Activated T-helper 1 cell treated with anti-CD3 and anti-CD28 coated beads, Interleukin-2, amount 50 U/mL, for 16 hours (primary cell): ENCODE data around the gene HACE1.
"Not testable (repeated sequence)": the region's sequence is repeated elsewhere in the genome, so short reads cannot be mapped to it uniquely, and the experiment has no call there.

Source experiments
- DNase-seq, 2 donors: peaks; one replicate each; pipeline ENCODE4 v3.0.0-alpha.2; 2020; ENCODE audit warnings: low read depth in 1 of 2, low spot score in 1 of 2

The HACE1 gene

DNA sequence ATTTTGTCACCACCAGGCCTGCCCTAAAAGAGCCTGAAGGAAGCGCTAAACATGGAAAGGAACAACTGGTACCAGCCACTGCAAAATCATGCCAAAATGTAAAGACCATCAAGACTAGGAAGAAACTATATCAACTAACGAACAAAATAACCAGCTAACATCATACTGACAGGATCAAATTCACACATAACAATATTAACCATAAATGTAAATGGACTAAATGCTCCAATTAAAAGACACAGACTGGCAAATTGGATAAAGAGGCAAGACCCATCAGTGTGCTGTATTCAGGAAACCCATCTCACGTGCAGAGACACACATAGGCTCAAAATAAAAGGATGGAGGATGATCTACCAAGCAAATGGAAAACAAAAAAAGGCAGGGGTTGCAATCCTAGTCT is 120.6 kb downstream of the HACE1 start:
- DNase-seq, result not testable (repeated sequence)

DNA sequence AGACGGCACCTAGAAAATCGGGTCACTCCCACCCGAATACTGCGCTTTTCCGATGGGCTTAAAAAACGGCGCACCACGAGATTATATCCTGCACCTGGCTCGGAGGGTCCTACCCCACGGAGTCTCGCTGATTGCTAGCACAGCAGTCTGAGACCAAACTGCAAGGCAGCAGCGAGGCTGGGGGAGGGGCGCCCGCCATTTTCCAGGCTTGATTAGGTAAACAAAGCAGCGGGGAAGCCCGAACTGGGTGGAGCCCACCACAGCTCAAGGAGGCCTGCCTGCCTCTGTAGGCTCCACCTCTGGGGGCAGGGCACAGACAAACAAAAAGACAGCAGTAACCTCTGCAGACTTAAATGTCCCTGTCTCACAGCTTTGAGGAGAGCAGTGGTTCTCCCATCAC is 122.2 kb downstream of the HACE1 start:
- DNase-seq, result not testable (repeated sequence)

DNA sequence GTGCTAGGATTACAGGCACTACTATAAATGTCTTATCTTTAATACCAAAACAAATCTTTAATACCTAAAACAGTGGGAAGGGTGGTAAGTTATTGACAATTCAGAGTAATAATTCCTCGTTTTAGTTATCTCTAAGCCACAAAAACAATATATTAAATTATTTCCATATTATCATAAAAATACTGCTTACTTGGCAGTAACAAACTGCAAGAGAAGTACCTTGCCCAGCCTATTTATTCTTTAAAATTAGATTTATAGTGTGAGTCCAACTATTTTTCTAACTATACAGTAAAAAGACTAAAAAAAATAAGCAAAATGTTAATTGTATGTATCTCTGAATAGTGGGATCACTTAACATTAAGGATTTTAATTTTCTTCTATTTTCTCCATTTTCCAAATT is 123.2 kb downstream of the HACE1 start:
- no peak for DNase-seq

DNA sequence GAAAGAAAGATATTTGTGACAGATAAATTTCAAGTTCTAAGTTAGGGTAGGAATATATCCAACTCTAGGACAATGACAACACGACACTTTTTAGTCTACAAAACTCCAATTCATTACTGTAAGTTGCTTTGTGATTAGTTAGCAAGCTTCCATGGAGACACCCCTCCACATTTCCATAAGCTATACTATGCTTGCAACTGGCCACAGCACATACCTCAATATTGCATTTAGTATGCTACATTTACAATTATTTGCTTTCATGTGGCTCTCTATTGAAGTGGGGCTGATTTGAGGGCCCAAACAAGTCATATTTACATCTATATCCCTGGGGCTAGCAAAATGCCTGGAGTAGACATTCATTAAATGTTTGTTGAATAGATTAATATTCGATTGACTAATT is 129.3 kb downstream of the HACE1 start:
- no peak for DNase-seq

DNA sequence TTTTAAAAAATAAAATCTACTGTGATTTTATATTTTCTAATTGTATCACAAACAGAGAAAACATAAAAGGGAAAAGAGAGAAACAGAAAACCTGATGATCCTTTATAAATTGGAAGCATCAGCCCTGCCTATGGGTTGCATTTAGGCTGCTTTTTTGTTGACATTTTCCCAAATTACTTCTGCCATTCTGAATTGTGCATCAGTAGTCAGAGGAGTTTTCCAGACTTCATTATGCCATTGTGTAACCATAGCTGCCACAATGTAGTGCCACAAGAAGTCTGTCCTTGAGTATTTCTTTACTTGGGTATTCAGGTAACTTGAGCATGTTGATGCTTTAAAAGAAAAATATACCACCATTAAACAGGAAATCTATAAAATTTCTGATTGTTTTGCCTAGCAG is 130.3 kb downstream of the HACE1 start:
- no peak for DNase-seq

DNA sequence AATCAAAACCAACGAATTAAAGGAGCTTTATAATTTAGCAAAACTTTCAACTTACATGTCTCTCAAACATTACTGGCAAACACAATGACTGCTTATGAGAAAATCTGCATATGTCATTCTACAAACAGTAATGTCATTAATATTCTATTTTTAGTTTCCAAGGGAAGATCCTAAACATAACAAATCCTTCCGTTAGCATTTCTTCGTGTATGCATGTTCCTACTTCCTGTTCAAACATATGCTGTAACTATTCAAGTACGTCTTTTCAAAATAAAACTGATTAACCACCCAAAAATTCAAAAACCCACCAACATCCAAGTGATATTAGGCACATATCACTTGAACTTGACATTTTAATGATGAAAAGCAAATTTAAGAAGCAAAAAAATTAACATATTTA is 131.3 kb downstream of the HACE1 start:
- DNase-seq, result no peak

DNA sequence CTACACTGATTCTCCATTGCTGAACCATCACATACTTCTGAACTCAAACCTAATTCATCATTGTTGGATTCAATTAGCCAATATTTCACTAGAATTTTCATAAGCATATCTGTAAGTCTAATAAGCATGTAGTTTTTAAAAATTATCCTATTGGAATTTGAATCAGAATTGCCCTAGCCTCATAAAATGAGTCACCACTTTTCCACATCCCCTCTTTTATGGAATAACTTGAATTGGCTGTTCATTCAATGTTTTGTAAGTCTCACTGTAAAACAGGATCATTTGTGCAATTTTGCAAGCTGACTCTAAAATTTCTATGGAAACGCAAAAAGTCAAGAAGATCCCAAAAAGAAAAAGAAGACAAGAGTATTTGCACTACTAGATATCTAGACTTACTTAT is 141.0 kb downstream of the HACE1 start:
- no peak for DNase-seq

DNA sequence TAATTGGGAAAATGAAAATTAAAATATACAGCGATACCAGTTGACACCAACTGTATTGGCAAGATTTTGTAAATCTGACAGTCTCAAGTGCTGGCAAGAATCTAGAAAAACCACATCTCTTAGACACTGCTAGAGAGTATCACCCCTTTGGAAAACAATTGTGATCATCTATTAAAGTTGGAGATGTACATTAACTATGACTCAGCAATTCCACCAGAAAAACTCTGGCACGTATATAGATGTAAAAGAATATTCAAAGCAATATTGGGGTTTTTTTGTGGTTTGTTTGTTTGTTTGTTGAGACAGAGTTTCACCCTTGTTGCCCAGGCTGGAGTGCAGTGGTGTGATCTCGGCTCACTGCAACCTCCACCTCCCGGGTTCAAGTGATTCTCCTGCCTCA is 142.9 kb downstream of the HACE1 start:
- no peak for DNase-seq

DNA sequence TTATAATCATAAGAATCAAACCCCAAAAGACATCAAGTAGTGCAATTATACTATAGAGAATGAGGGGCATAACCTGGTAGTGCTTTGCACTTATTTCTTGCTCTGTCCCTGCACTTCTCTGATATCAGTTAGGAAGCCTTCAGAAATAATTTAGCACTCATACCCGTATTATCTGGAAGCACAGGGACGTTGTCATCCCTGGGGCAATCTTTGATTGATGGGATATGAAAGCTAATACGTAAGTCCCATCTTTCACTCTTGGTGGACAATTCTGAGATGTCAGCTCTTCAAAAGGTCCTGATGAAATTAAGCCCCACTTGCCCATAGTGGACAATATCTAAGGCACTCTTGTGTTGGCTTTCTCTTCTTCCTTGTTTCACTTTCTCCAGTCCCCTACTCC is 144.9 kb downstream of the HACE1 start:
- DNase-seq, result no peak

DNA sequence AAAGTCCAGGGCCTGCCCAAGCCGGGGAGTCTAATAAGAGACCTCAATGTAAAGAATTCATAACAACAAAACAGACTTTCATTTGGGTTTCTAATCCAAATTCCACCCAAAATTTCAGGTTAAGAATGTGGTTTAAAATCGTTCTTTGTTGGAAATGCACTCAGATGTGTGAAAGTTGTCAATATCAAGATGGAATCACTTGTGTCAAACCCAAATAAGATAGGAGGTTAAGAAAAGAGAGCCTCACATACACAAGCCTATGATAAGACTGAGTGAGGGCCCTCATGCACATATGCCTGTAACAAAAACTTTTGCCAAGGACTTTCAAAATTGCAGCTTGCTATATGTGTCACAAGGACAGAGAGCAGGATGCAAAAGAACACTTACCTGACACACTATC is 145.7 kb downstream of the HACE1 start:
- DNase-seq, result no peak

DNA sequence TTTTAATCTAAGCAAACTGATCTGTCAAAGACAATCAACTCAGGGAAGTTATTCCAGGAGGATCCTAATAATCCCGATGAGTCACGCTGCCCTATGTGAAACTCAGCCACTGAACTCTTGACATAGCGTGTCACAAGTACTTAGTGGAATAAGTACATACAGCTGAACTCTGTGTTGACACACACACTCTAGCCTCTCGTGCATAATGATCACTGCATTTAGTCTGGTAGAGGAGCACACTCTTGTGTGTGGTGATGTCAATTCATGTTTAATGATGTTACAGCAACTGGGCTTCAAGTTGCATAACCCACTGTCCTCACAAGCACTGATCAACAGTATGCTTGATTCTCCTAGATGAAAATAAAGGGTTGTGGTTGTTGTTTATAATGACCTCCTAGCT is 148.3 kb downstream of the HACE1 start:
- no peak for DNase-seq

DNA sequence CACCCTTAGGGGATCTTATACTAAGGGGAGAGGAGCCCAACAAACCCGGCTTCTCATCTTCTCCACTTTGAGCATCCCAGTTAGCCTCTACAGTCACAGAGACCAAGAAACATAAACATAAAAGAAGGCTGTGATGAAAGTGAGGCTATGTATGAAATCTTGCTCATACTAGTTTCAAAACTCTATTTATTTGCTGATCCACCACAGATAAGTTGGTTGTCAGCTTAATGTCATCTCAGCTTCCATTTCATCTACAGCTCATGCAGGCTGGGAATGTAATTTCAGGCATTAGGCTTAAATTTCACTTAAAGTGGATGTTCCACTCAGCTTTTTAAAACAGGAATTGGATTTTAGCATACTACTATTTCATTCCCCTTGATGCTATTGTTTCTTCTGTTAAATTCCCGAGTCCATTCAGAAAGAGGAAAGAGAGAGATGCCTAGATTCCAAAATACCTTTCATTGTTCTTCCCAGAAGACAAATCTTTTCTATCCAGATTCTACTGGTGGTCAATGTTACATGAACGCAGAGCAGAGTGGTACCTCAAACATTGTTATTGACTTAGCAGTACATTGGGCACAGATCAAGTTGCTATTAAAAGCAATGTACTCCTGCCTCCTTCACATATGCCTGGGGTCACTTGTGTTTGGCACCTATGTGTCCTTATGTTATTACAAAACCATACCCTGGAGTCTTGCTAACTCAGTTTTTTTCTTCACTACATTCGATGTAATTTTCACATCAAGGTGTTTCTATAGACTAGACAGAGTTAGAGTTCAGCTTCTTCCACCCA is 149.0 kb downstream of the HACE1 start:
- DNase-seq, result no peak

DNA sequence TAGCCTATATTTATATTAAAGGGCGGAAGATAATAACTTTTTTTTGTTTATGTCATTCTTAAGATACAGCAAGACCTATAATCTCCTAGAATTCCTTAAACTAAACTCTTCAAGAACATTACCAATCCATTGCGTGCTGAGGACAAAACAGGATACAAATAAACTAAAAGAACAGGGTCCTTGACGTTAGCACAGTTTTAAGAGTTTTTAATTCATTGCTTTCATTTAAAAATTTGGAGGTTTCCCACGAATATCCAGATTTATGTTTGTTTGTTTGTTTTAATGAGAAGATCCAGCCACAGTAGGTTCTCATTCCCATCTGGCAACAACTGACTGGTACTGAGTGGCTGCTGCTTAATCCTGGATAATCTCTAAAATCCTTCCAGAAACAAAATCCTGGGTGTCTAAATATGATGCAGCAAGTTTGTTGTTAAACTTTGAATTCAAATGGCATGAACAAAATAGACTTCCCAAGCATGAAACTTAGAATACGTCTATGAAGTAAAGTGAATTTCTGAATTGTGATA is 153.7 kb downstream of the HACE1 start:
- no peak for DNase-seq

DNA sequence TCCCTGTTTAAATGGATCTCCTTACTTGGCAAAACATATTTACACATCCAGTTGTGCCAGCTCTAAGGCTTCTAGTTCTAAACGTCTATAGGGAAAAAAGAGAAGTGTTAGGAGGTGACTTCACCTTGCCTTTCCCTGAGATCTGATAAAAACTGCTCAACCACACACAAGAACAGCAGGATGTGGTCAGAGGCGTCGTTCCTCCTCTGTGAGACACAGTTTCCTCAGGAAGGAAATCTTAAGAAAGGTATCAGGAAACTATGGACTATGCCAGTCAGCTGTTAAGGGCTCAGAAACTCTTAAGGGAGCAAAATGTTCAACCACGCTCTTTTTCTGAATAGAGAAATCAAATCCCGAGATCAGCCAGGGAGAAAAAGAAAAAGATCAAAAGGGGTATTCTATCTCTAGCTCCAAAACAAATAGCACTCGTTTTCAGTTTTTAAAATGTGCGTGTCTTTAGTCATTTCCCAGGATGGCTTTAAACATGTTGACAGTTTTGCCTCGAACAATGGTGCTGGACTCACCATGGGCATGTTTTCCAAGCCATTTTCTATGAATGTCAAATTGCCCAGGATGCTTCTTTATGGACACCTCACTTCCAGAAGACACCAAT is 154.5 kb downstream of the HACE1 start:
- DNase-seq, result no peak

DNA sequence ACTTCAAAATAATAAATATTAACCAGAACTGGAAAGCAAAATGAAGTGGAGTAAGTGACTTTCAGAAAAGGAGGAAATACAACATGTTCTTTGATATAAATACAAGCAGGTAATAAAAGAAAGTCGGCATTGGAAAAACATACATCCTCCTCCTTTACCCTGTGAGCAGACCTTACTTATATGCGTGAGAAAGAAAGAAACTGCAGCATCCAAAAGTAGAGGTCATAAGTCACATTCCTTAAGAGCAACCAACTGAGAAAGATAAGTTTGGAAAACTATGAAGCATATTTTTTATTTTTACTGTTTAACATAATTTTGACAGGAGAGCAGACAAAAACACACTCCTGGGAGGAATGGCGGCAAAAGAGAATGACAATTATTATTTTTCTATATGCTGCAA is 155.5 kb downstream of the HACE1 start:
- no peak for DNase-seq

DNA sequence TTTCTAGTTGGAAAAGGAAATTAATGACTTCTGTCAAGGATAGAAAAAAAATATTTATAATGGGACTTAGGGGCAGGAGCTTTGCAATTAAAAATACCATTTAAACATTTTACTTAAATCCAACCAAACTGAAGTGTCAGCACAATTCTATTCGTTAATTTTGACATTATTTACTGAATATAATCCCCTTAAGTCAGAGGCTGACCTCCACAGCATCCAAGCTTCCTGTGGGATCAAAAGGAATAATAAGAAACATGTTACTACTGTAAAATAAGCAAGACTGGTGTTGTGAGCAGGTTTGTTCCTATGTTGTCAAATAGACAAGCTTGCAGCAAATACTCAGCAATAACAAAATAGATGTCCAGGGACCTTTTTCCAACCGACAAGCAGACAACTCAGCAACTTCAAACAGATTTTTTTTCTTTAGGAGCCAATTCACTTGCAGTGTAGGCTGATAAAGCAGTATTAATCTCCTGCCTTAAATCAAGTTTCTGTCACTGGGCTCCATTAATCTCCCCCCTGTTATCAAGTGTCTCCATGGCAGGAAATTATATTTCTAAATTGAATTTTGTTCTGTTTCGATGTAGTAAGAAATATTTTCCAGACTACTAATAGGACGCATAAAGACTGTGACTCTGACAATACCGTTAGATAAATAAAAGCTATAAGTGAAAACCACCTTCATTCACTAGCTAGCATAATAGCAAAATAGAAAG is 157.4 kb downstream of the HACE1 start:
- DNase-seq, result no peak

DNA sequence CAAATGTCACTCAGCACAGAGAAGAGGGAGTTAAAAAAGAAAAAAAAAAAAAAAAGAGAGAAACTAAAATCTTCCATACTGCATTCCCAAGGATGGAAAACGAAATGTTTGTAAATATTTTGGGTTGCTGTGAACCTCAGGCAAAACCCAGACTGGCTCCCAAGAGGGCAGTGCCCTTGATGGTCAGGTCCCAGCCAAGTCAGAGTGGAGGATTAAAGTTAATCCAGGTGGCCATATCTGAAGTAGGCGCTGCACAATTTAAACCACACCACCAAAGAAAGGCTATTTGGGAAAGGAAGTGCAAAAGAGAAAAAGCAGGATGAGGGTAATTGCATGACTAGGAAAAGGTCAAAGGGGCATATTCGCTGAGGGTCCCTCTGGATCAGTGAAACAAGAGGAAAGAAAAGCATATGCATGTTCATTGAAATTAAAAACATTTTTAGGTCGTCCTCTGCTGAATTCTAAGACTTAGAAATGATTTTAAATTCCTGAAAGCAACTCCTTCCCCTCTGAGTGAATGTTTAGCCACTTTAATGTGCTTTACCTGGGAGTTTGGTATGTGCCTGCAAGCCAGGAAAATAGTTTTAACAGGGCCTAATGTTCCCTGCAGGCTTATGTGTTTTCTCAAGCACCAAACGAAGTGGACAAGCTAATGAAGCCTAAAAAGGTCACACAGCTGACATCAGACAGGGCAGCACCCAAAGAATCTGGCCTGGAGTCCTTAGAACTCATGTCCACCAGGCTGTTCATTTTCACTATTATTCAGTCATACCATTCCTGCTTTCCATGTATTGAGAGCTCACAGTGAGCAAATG is 159.1 kb downstream of the HACE1 start:
- DNase-seq, result no peak

DNA sequence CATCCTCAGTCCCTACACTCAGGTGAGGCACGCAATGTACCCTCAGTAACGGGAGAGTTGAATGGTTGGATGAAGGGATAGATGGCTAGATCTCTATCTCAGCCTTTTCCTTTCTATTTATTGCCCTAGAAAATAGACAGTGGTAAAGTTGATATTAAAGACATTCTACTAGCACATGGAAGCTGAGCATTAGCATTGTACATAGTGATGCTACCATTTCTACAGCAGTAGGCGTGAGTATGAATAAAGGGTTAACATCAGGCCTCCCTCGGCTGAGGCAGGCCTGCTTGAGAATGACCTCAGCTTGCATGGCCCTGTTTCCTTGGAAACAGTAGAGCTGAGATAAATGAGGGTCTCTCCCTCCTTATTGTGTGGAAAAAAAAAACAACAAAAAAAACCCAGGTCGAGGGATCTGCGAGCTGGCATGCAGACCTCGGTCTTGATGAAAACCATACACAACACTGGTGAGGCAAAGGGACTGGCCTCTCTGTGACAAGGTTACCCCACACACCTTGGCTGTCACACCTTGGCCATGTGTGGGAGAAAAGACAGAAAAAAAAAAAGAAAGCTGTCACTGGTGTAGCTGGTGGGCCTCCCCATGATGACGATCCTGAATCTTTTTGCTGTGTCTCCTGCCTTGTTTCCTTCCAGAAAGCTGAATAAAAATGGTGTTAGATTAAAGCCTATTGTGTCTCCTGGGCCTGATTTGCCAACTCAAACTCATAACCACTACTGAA is 160.0 kb downstream of the HACE1 start:
- DNase-seq, result no peak

DNA sequence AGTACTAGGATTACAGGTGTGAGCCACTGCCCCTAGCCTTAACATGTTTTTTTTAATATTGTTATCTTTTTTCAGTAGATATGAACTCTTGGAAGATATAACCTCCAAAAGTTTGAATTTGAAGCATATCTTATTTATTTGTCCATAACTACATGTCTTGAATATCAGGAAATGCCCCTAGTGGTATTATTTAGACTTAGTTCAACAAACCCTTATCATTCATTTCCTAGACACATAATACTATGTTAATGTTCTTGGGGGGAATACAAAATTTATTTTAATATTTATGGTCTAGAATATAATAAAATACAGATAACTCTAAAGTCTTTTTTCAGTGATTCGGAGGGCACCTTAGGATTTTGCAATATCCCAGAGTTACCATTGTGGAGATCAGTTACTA is 160.7 kb downstream of the HACE1 start:
- no peak for DNase-seq

DNA sequence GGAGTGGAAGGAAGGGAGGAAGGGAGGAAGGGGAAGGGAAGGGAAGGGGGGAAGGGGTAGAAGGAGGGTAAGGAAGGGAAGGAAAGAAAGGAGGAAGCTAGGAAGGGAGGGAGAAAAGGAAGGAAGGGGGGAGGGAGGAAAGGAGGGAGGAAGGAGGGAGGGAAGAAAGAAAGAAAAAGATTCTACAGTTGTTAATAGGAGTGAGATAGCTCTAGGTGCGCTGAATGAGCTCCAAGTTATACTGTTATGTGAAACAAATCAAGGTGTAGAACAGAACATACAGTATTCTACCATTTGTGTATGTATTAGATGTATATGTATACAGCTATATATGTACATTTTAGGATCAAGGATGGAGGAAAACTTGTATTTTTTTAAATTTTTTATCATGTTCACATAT is 167.7 kb downstream of the HACE1 start:
- DNase-seq, result no peak
